ENCODE data around the gene CYB5R3.
"Not testable (repeated sequence)": the region's sequence is repeated elsewhere in the genome, so short reads cannot be mapped to it uniquely, and the experiment has no call there.

CYB5R3 gene

GRCh38 chr22:42622061-42622710, 27.0 kb downstream of the CYB5R3 start:
- no peak for DNase-seq

DNA sequence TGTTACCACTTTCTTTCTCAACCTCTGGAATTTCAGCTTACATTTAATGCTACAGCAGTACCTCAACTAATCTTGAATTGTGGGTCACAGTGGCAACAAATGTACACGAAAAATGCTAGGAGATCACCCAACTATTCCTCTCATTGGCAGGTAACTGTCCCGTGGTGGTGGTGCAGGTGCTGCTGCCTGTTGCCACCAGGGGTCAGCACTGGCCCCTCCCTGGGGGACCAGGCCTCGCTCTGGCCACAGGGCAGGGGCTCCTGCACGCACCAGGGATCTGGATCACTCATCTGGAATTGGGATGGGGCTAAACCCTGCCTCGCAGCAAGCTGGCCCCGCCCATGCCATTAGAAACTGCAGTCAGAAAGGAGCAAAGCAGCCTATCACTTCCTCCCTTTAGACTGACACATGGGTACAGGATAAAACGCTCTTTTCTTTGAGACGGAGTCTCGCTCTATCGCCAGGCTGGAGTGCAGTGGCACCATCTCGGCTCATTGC, 27.6 kb downstream of the CYB5R3 start:
- no peak for DNase-seq

DNA sequence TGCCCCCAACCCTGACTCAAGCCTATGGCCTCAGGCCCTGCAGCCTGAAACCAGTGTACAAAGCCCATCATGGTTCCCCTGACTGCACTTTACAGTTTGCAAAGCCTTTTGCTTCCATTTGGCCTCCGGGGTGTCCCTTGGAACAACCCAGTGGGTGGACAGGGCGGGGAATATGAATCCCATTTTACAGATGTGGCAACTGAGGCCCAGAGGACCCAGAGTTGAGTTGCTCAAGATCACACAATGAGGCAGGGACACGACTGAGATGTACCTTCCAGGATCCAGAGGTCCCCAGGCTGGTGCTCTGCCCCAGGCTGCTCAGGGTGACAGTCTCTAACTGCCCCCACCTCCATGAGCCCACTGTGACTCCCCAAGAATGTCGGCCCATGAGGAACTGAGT, 29.1 kb downstream of the CYB5R3 start:
- DNase-seq = no peak

DNA sequence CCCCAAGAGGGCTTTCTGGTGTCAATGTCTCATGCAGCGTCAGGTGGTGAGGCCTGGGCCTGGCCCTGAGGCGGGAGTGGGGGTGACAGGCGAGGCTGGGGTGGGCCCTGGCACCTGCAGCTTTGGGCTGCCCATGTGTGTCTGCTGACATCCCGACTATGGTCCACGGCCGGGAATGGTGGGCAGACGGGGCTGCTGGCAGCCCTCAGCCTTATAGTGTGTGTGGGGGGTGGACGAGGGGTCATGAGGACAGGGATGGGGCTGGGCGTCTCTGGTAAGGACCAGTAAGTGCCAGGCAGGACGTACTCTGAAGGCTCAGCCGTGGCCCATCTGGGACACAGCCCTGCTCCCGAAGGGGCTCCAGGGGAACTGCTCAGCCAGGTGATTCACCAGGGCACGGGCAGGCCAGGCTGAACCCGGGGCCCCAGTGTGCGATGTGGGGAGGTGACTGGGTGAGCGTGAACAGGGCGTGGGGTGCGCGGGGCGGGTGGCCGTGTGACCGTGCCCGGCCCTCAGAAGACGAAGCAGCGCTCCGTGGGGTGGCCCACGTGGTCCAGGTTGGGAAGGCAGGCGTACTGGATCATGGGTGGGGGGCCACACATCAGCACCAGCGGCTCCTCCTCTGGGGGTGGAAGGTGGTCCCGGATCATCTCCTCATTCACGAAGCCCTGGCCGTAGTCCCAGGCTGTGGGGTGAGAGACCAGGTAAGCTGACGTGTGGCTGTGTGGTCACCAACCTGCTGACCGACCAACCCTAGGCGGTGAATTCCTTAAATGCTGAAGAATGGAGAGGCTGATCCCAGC, 29.7 kb downstream of the CYB5R3 start:
- no peak for DNase-seq

GRCh38 chr22:42617155-42617983, 31.8 kb downstream of the CYB5R3 start:
- no peak for DNase-seq

GRCh38 chr22:42615860-42616175, 33.4 kb downstream of the CYB5R3 start:
- not testable (repeated sequence) for DNase-seq

GRCh38 chr22:42615092-42615859, 33.9 kb downstream of the CYB5R3 start:
- peak; percentile 89 for DNase-seq

- DNase-seq = peak; percentile 71
Measured at GRCh38 chr22:42614312-42615091, 34.7 kb downstream of the CYB5R3 start, which contains the start of gene POLDIP3. Gene POLDIP3 (minus strand): TSS chr22:42614883. CDS start chr22:42614857, 26 bp downstream.

DNA sequence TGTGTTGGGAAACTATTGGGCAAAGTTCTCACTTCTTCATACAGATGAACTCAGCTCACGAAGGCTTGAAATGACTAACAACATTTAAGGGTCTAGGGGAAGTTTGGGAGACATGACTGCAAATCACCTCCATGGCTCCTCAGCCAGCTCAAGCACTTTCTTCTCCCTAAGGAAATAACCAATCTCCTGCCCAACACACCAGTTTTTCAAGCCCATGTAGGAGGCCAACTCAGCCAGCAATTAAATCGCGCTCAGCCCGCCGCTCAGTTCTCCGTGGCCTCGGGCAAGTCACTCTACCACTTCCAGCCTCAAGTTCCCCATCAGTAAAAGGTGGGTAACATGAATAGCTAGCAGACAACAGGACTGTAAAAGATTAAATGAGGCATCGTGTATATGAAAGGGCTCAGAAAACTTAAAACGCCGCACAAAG, 35.3 kb downstream of the CYB5R3 start:
- DNase-seq = no peak

DNA sequence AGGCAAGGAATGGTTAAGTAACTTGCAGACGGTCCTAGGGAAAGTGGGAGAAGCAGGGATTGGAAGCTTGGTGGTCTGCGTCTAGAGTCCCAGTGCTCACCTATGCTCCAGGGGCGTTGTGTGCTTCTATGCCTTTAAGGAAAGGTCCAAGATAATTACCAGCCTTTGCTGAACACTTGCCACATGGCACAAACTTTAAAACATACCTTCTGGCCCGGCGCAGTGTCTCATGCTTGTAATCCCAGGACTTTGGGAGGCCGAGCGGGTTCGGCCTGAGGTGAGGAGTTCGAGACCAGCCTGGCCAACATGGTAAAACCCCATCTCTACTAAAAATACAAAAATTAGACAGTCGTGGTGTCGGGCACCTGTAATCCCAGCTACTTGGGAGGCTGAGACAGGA, 36.9 kb downstream of the CYB5R3 start:
- no peak for DNase-seq

- DNase-seq = no peak
Measured at GRCh38 chr22:42611051-42611450, 38.1 kb downstream of the CYB5R3 start.

DNA sequence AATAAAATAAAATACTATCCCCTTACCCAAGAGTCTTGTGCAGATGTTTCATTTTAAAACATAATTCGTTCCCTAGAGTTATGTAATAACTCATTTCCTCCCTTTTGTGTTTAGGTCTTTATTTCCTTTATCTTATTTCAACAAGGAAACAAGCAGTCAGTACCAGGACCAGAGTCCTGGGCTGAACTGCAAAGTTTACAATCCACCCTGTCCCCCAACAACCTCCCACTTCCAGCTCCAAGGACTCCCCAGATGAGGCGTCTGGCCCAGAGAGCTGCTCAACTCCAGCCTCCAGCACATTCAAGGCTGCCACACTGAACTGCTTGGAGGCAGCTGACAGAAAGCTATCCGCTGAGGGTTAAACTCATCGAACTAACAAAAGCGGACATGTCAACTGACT, 39.0 kb downstream of the CYB5R3 start:
- DNase-seq = no peak

DNA sequence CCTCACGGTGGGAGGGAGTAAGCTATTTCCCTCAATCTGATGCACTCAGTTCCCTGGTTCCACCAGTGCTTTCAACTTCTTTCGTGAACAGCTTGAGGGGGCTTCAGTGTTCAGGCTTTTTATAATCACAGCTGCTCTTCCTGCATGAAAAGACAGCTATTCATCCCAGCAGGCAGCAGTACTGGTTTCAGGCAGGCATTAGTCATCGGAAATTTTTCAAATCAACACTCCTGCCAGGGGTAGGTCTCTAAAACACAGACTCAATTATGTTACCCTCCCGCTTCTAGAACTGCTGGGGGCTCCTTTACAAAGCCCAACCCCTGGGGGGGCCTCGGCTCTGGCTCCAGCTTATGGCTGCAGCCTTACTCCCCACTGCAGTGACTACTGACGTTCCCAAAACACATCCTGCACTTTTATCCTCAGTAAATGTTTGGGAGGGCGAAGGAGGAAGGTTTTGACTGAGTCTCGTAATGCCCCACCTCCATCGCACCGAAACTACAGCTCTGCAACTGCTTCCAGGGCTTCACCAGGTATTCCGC, 40.3 kb downstream of the CYB5R3 start:
- DNase-seq = no peak

GRCh38 chr22:42608136-42608822, 40.9 kb downstream of the CYB5R3 start:
- no peak for DNase-seq

GRCh38 chr22:42607641-42608040, 41.6 kb downstream of the CYB5R3 start:
- not testable (repeated sequence) for DNase-seq

DNA sequence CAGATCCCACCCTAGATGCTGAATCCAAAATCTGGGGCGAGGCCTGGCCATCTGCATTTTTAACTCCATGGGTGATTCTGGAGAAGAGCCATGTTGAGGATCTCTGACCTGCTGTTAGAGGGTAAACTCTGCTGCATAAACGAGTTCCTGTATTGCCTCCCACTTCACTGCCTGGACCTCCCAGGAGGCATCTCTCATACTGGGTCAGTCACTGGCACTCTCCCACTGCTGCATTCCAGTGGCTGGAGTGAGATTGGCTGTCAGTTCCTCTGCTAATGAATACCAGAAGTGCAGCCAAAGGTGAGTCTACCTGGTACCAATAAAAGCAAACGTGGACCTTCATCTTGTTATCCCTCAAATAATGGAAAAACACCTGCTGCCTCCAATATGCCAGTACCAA, 44.8 kb downstream of the CYB5R3 start:
- no peak for DNase-seq

GRCh38 chr22:42603427-42603826, 45.8 kb downstream of the CYB5R3 start:
- no peak for DNase-seq

DNA sequence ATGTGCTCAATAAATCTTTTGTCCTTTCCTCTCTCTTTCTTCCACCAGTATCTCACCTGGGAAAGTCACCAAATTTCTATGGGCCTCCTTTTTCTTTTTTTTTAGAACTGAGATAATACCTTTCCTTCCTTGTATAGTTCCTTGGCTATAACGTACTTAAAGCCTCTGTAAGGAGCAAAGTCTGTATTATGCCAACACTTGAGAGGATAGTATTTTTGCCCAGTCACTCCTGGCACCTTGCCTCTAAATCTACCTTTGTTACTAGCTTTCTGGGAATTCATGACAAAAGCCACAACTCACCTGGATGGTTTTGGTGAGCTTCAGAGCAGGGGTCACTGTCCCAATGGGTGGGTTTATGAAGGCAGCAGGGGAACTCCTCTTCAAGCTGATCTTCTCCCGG, 46.7 kb downstream of the CYB5R3 start:
- DNase-seq = no peak

DNA sequence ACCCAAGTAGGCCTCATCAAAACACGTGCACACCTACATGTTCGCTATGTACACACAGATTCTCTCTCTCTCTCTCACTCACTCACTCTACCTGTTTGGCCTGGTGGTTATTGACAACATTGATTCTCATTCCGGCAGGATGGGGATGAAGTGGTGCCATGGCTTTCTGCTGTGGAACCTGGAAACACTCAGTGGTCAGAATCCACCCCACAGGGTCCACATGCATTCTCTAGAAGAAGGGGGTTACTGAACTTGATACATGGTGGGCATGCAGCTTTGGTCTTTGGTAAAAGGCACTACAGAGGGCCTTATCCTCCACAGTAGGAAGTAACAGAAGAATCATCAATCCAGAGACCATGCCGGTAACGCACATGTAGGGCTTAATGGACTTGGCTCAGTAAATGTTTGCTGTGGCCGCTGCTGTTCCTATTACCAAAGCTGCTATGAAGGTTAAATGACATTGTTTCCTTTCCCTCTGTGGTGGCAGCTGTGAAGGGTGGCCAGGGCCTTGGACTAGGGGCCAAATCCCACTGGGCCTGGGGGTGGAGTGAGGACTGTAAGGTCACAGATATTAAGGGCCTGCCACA, 47.2 kb downstream of the CYB5R3 start:
- no peak for DNase-seq

GRCh38 chr22:42596863-42597530, 52.2 kb downstream of the CYB5R3 start:
- no peak for DNase-seq

Measured in DMS79 (cell line).